ENCODE measurements around the gene SLC17A8. TPM values are rescaled to one million over a fixed set of nuclear protein-coding genes. Genes with fewer than 3 reads are reported as not detected.

Gene SLC17A8
- polyA plus RNA-seq, 1 donor from 2014 or later = 0.22 TPM

DNA sequence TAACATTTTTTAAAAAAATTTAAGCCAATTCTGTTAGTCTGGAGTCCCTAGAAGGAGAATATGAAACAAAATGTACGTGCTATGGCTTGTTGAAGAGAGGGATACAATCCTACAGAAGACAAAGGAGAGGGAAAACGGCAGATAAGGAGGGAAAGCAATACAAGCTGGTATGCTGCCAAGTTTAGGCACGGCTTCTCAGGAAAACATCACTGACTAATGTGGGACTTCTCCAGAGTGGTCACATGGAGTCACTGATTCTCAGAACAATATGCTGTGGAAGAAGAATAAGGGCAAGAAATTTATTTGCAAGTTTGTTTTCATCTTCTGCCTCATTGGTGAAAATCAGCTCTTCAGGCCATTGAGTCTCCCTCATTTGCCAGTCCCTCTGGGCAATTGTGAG lies 93.9 kb downstream of the SLC17A8 start:
- Histone ChIP-seq H3K9ac (ENCODE audit: low read length) (no peak overlapping the region), H4K20me1 (ENCODE audit: insufficient read depth) (no peaks in the 10 kb centered on the region), H3K79me2 (replicated peaks; ENCODE audit: insufficient read depth, low read length) (no peaks in the 10 kb centered on the region), H3K9me3 (ENCODE audit: low read length) (no peaks in the 10 kb centered on the region), H3K27ac (ENCODE audit: low read length) (no peak overlapping the region), H3K4me3 (ENCODE audit: low read length) (no peak overlapping the region), H3K27me3 (ENCODE audit: insufficient read depth, low read depth, low read length) (no peaks in the 10 kb centered on the region), H3K4me2 (ENCODE audit: low read length) (no peak overlapping the region), H3K36me3 (ENCODE audit: insufficient read depth, low read length) (no peaks in the 10 kb centered on the region), H2AFZ (ENCODE audit: low read depth, low read length) (no peak overlapping the region), H3F3A (ENCODE audit: insufficient read depth, low read length, poor library complexity, severe bottlenecking) (no peaks in the 10 kb centered on the region), H3K9me2 (ENCODE audit: insufficient read depth, low read length) (no peaks in the 10 kb centered on the region)
- TF ChIP-seq SMC3 (conservative IDR thresholded peaks at IDR 0.05; ENCODE audit: poor library complexity) (no peak), RAD21 (conservative IDR thresholded peaks at IDR 0.05) (no peak), TAF1 (IDR thresholded peaks at IDR 0.05; ENCODE audit: low read depth) (no peak), REST (IDR thresholded peaks at IDR 0.05; ENCODE audit: borderline replicate concordance) (no peak)
- TF ChIP-seq, protein P1, sequence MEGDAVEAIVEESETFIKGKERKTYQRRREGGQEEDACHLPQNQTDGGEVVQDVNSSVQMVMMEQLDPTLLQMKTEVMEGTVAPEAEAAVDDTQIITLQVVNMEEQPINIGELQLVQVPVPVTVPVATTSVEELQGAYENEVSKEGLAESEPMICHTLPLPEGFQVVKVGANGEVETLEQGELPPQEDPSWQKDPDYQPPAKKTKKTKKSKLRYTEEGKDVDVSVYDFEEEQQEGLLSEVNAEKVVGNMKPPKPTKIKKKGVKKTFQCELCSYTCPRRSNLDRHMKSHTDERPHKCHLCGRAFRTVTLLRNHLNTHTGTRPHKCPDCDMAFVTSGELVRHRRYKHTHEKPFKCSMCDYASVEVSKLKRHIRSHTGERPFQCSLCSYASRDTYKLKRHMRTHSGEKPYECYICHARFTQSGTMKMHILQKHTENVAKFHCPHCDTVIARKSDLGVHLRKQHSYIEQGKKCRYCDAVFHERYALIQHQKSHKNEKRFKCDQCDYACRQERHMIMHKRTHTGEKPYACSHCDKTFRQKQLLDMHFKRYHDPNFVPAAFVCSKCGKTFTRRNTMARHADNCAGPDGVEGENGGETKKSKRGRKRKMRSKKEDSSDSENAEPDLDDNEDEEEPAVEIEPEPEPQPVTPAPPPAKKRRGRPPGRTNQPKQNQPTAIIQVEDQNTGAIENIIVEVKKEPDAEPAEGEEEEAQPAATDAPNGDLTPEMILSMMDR (IDR thresholded peaks at IDR 0.05; ENCODE audit: poor library complexity, severe bottlenecking) = no peak

GRCh38 chr12:100453951-100454350 lies 97.1 kb downstream of the SLC17A8 start:
- H3F3A ChIP-seq (ENCODE audit: insufficient read depth, low read length, poor library complexity, severe bottlenecking) = no peaks in the 10 kb centered on the region
- H3K9me2 ChIP-seq (ENCODE audit: insufficient read depth, low read length) = no peaks in the 10 kb centered on the region
- H3K4me2 ChIP-seq (ENCODE audit: low read length) = no peak overlapping the region
- H3K4me3 ChIP-seq (ENCODE audit: low read length) = no peak overlapping the region
- no peaks in the 10 kb centered on the region for H3K27me3 ChIP-seq (ENCODE audit: insufficient read depth, low read depth, low read length)
- no peaks in the 10 kb centered on the region for H3K9me3 ChIP-seq (ENCODE audit: low read length)
- H3K79me2 ChIP-seq (replicated peaks; ENCODE audit: insufficient read depth, low read length) = no peaks in the 10 kb centered on the region
- H3K9ac ChIP-seq (ENCODE audit: low read length) = no peak overlapping the region
- H4K20me1 ChIP-seq (ENCODE audit: insufficient read depth) = no peaks in the 10 kb centered on the region
- TF ChIP-seq EP300 (conservative IDR thresholded peaks at IDR 0.05; ENCODE audit: poor library complexity, severe bottlenecking) (no peak), RAD21 (conservative IDR thresholded peaks at IDR 0.05) (no peak), SMC3 (conservative IDR thresholded peaks at IDR 0.05; ENCODE audit: poor library complexity) (no peak), MXI1 (conservative IDR thresholded peaks at IDR 0.05; ENCODE audit: poor library complexity, severe bottlenecking) (no peak), POLR2AphosphoS5 (IDR thresholded peaks at IDR 0.05) (no peak), REST (IDR thresholded peaks at IDR 0.05; ENCODE audit: borderline replicate concordance) (no peak), EZH2 (IDR thresholded peaks at IDR 0.05; ENCODE audit: borderline replicate concordance, insufficient read depth, low read length, poor library complexity, severe bottlenecking) (no peak), TAF1 (IDR thresholded peaks at IDR 0.05; ENCODE audit: low read depth) (no peak)
- TF ChIP-seq, protein P1 (IDR thresholded peaks at IDR 0.05; ENCODE audit: poor library complexity, severe bottlenecking) = no peak
- H2AFZ ChIP-seq (ENCODE audit: low read depth, low read length) = no peak overlapping the region
- no peaks in the 10 kb centered on the region for H3K36me3 ChIP-seq (ENCODE audit: insufficient read depth, low read length)
- H3K27ac ChIP-seq (ENCODE audit: low read length) = no peak overlapping the region
